Activated naive CD8-positive, alpha-beta T cell treated with anti-CD3 and anti-CD28 coated beads, Interleukin-2, amount 50 U/mL, for 16 hours (primary cell): ENCODE data around the gene SAMD4B.
"Not testable (repeated sequence)": the region's sequence is repeated elsewhere in the genome, so short reads cannot be mapped to it uniquely, and the experiment has no call there.

Experiments used
- DNase-seq: peaks from one replicate; pipeline ENCODE4 v3.0.0-alpha.2; 2020; ENCODE audit warnings: low read depth, low spot score

Gene SAMD4B

DNA sequence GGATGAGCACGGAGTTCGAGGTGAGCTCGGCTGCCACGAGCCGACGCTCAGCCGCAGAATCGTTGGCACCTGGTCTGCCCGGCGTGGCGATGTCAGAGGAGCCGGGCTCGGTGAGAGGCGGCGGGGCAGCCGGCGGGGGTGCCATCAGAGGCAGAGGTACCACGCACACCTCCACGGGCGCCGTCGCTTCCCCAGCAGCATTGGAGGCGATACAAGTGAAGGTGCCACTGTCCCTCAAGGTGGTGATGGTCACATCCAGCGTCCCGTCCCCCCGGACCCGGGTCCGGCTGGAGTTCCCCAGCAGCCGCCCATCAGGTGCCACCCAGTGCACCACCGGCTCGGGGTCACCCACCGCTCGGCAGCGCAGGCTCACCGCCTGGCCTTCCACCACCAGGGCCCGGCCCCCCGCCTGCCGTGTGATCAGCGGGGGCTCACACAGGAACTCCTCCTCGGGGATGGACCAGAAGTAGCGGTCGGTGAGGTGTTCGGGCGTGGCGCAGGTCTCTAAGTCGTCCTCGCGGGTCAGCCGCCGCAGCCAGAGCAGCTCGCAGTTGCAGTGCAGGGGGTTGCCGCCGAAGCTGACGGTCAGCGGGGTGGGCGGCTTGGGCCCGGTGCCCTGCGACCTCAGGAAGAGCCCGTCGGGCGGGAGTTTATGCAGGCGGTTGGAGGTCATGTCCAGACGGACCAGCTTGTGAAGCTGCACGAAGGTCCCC, 28.0 kb upstream of the SAMD4B start:
- DNase-seq: no peak

DNA sequence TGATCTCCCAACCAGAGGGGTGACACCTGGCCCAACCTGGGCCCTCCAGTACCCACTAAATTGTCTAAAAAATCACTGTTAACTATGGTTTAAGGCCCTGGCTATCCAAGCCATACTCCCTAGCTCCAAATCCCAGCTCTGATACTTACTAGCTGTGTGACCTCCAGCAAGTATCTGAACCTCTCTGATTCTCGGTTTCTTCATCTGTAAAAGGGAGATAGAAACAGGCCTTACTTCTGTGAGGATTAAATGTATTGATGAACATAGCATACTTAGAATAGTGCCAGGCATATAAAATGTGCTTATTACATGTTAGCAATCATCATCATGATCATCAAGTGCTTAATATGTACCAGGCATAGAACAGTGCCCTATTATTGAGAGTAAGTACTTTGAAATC, 26.3 kb upstream of the SAMD4B start:
- DNase-seq: no peak

DNA sequence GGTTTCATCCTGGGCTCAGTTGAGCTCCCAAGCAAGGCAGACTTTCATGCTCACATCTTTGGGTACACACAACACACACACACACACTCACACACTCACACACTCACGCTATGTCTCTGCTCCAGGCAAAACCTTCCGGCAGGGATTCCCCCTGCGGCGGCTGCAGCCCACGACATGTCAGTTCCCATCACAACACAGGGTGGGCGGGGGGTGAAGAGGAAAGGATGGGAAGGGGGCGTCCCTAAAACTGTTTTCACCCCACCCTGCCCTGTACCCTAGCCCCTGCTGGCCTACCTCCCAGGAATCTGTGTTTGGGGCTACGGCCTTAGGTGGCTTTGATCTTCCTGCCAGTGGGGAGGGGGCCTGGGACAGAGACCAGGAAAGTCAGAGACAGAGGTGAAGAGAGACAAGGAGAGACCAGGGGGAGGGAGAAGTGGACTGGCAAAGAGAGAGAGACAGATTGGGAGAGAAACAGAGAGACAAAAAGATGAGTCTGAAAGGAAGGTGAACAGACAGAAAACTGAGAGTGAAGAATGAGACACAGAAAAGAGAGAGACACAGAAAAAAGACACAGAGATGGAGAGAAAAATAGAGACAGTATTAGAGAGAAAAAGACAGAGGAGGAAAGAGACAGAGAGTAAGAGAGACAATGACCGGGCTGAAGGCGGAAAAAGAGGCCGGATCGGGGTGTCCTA, 25.4 kb upstream of the SAMD4B start:
- no peak for DNase-seq

DNA sequence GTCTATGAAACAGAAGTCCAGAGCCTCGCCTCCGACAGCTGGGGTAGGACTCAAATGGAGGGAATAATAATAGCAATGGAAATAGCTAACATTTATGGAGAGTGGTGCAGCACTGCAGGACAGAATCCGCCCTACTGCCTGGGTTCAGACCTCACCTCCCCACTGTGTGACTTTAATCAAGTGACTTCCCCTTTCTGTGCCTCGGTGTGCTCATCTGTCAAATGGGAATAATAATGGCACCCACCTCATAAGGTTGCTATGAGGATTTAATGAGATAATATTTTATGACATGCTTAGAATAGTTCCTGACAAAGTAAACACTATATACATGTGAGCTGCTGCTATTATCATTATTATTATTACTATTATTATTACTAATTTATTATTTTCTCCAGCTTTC, 24.7 kb upstream of the SAMD4B start:
- DNase-seq: no peak

DNA sequence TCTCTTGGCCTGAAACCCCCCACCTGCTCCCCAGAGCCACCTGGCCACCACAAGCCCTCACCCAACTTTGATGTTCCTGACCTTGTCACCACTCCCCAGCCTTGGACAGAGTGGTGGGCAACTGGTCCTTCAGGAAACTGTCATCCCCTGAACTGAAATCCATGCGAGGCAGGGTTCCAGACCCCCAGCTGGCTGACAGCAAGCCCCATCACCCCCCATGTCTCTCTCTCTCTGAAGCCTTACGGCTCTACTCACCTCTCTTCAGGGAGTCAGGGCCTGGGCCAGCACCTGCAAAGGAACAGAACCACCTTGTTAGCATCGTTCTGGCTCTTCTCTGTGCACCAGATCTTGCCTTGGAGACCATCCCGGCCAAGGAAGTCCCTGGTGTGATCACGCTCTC, 24.1 kb upstream of the SAMD4B start:
- DNase-seq: no peak

DNA sequence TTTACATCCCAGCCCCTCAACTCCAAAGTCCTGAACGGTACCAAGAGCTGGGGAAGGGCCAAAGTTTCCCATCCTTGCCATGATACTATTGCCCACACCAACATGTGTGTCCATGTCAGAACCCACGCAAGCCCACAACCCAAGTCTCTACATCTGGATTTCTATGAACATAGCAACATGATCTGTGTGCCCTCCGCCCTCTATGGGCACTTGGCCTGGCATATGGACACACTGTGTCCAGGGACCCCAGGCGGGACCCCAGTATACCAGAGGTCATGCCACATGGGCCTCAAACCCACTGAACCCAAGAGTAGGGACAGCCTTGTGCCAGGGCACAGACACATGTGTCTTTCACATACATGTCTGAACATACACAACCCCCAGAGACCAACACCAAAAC, 23.5 kb upstream of the SAMD4B start:
- no peak for DNase-seq

DNA sequence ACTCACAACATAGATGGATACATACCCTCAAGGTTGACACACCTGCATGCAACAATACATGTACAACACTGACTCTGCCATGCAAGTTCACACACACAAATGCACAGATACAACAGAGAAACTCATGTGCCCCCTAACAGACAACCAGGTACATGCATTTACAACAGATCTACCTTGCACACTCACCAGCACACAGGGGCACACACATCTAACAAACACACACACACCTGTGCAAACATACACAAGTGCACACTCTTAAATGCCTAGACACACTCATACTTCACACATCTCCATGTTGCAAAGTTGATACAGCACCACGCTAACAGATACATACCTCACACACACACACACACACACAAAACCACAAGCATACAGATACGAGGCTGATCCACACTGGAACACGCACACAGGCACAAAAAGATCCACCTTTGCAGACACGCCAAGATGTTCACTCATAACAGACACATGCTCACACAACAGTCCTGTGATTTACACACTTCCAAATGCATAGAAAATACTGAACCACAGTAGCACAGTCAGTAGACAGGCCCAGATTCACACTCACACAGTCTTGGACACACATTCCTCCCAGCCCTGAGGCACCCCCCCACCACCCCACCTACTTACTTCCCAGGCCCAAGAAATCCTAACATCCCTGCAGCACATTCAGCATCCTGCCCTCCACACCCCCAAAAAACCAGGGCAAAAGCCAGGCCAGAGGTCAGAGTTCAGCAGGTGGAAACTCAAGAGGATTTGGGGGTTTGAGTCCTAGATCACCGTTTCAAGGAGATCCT, 22.9 kb upstream of the SAMD4B start:
- DNase-seq: no peak

DNA sequence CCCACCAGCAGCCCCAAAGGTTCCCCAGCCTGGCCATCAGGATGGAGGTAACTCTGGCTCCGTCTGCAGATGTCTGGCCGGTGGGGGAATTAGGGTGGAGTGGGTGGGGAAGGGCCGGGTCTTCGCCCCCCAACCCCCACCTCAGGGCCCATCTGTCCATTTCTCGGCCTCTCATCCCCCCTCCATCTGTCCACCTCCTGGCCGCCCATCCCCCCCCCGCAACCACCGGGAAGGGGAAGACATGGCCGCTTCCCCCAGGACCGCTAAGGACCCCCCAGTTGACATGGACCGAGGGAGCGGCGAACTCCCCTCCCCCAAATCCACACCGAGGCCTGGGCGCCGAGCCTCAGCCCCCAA, 22.4 kb upstream of the SAMD4B start:
- DNase-seq: no peak

DNA sequence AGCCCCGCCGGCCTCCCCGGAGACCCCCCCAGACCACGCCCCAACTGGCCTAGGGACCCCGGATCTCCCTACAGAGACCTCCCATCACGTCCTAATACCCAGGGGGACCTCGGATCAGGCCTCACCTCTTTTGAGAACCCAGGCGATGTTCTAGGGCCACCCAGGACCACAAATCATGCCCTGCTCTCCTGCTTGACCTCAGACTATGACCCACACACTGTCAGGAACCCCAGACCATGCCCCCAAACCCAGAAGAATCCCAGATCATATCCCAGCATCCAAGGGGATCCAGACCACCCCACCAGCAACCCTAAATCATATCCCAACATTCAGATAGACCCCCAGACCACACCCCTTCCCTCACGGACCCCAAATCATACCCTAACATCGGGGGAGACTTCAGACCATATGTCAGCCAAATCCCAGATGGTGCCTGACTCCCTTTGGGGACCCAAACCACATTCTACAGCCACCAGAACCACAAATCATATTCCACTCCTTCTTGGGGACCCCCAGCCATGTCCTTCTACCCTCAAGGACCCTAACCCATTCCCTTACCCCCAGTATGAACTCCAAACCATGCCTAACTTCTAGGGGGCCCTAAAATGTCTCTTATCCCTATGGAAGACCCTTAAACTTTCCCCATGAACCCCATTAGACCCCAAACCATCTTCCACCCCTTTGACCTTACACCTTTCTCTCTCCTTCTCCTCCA, 20.9 kb upstream of the SAMD4B start:
- no peak for DNase-seq

DNA sequence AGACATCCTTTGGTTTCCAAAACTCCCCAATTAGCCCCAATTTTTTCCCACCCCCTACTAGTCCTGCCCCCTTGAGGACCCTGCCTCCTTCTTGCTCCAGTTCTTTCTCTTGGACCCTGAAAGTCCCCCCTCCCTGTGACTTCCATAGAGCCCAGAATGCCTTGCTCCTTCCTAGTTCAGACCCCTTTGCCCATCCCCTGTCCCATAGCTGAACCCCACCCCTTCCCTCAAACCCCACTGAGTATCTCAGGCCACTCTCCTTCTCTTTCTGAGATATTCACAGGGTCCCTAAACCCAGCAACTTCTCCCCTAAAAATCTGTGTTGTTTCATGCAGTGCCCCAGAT, 20.4 kb upstream of the SAMD4B start:
- DNase-seq: no peak

DNA sequence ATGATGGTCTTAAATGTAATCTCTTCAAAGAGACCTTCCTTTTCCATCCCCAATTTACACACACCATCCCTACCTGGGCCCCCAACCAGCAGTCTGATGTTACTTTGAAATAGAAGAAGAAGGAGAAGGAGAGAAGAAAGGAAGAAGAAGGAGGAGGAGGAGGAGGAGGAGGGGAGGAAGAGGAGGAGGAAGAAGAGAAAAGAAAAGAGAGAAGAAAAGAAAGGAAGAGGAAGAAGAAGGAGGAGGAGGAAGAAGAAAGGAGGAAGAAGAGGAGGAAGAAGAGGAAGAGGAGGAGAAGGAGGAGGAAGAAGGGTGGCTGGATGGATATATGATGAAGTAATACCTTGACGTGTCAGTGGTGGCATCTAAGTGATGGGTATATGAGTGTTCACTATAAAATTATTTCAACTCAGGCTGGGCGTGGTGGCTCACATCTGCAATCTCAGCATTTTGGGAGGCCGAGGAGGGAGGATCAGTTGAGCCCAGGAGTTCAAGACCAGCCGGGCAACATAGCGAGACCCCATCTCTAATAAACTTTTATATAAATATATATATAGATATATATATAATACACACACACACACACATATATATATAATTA, 17.9 kb upstream of the SAMD4B start:
- no peak for DNase-seq

DNA sequence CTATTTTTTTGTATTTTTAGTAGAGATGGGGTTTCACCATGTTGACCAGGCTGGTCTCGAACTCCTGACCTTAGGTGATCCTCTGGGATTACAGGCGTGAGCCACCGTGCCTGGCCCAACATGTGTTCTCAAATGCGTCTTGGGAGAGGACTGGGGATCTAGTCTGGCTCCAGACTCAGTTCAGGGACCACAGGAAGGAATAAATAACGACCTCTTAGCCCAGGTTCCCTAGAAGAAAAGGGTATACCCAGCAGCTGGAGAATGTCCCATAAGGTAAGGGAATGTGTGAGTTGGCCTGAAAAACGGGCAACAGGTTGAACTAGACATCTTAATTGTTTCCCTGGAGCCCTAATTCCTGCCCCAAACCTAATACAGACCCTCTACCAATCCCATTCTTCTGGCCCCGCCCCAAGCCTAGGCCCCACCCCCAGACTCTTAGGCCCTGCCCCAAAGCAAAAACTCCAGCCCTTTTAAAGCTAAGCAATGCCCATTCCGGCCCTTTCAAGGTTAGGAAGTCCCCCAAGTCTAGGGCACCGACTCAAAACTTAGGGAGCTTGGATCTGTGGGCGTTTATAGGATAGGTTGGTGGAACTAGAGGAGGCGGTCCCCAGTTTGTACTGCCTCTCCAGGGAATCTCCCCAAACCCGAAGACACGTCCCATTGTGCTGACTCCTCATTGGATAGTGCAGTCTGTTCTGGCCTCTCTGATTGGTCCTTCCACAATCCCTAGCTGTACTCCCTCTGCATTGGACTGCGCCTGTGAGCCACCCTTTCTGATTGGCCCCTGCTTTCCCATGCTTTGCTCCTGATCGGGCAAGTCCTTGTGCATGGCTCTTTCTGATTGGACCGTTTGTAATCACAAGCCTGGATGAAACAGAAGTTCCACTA, 16.2 kb upstream of the SAMD4B start:
- DNase-seq: no peak

DNA sequence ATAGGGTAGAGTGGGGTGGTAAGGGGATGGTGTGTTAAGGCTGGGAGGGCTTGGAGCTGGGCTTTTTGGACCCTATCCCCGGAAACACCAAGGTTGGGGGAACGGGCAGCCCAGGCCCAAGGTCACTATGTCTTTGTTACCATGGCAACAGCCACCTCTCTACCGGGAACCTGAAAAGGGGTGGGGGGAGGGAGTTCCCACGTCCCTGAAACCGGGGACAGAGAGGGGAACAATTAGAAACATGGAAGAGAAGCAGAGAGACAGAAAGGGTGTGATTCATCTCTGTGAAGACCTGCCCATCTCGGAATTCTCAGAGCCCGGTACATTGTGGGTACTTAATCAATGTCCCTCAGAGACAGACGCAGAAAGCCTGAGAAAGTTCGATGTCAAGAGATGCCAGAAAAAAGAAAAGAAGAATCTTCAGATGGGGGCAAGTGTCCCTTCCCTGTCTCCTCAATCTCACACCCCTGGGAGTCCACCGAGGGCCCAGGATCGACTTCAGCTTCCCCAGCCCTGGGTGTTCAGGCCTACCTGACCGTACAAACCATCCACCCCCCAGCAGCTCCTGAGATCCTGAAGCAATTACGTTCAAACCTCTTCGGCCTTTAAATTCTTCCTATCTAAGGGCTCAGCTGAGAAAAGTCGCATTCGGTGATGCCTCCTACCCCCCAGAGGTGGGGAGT, 14.7 kb upstream of the SAMD4B start:
- DNase-seq: no peak

DNA sequence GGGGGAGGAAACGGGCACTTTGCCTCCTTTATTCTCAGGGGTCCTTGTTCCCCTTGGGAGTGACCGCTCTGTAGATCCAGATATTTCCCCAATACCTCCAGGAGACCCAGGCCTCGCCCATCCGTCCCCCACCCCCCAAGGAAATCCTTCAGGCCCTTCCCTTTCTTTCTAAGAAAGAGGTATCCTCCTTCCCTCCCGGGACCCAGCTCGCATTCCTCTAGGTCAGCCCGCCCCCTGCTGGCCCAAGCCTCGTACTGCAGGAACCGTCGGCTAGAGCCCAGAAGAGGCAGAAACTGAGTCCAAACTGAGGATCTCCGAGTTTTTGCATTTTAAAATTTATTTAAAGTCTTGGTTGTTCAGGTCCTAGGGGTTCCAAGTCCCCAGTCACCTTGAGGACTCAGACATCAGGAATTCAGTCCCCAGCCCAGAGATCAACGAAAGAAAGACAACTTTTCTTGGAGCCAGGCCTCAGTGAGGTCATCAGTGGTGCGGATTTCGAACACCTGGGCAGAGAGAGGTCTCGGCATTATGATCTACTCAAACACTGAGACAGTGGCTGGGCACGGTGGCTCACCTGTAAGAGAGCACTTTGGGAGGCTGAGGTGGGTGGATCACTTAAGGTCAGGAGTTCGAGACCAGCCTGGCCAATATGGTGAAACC, 14.0 kb upstream of the SAMD4B start:
- peak; percentile 67 for DNase-seq

DNA sequence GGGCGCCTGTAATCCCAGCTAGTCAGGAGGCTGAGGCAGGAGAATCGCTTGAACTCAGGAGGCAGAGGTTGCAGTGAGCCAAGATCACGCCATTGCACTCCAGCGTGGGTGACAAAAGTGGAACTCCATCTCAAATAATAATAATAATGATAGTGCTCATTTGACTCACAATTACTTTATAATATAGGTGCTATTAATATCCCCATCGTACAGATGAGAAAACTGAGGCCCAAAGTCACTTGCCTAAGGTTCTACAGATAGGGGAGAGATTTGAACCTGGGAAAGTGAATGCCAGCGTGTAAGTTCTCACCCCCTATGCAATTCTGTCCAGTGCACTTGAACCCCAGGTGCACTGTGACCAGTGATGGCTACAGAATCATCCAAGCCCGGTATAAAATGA, 12.3 kb upstream of the SAMD4B start:
- DNase-seq: no peak

DNA sequence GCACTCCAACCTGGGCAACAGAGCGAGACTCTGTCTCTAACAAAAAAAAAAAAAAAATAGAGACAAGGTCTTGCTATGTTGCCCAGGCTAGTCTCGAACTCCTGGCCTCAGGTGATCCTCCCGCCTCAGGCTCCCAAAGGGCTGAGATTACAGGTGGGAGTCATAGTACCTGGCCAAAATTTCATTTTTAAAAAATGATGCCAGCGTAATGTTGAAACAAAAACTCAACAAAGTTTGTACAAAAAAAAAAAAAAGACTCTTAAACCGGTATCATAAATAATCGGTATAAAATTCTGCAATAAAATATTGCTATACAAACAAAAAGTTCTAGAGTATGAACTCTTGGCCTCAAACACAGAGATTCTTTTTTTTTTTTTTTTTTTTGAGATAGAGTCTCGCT, 9.9 kb upstream of the SAMD4B start:
- DNase-seq: no peak

DNA sequence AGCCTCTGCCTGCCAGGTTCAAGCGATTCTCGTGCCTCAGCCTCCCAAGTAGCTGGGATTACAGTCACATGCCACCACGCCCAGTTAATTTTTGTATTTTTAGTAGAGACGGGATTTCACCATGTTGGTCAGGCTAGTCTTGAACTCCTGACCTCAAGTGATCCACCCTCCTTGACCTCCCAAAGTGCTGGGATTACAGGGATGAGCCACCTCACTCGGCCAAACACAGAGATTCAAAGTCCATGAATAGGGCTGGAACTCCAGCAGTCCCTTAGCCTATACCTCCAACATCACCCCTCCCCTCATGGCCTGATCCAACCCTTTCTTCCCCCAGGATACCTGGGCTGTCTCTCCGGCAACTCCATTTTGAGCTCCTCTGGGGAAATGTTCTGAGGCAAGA, 9.5 kb upstream of the SAMD4B start:
- DNase-seq: not testable (repeated sequence)

DNA sequence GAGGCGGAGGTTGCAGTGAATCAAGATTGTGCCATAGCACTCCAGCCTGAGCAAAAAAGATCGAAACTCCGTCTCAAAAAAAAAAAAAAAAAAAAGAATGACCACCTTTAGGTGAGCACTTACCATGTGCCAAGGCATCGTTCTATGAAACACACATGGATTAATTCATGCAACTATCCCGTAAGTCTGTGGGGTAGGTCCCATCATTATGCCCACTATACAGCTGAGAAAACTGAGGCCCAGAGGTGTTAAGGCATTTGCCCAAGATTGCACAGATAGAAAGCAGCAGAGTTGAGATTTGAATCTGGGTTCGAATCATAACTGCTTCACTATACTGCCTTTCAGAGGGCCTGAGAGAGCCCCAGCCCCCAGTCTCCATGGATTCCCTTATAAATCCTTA, 8.7 kb upstream of the SAMD4B start:
- no peak for DNase-seq

DNA sequence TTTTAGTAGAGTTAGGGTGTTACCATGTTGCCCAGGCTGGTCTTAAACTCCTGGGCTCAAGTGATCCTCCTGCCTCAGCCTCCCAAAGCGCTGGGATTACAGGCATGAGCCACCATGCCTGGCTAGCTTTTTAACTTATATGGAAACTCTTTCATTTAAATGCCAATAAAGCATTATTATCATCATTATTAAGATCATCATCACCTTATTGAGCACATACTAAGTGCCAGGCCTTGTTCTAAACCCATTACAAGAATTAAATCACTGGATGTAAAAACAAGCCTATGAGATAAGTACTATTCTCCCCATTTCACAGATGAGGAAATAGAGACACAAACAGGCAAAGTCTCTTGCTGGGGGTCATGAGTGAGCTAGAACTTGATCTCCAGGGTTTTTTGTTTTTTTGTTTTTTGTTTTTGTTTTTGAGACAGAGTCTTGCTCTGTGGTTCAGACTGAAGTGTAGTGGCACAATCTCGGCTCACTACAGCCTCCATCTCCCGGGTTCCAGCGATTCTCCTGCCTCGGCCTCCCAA, 7.7 kb upstream of the SAMD4B start:
- no peak for DNase-seq

DNA sequence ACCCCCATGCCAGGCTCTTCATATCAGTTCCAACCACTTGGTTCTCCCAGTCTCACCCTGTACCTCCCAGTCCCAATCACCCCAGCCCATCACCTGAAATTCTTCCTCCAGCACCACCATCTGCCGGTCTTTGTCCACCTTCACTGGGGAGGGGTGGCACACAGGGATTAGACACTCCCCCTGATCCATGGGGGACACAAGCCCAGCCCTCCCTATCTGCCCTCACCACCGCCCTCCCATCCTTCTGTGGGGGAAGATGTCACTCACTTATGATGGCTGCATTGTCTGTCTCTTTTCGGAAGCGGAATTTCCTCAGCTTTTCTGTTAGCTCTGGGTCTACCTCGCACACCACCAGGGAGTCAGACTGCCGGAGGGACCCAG, 7.1 kb upstream of the SAMD4B start:
- no peak for DNase-seq
